SH-SY5Y (cell line): Measurements from ENCODE around the gene CHEK1.

Experiments
- GATA2 ChIP-seq: IDR thresholded peaks from 2 replicates; pipeline ENCODE4 v1.6.1; 2011; ENCODE audit warnings: mild to moderate bottlenecking, low read depth, low read length
- GATA3 ChIP-seq: IDR thresholded peaks from 2 replicates; pipeline ENCODE4 v1.6.1; 2011; ENCODE audit warnings: low read depth, mild to moderate bottlenecking, low read length, moderate library complexity

- no peak for TF ChIP-seq GATA3
- no peak for TF ChIP-seq GATA2
These were observed 33.2 kb upstream of the CHEK1 start for GRCh38 chr11:125591649-125592304.
